CD4-positive, alpha-beta memory T cell (primary cell): ENCODE data around the gene SNTB2. TPM values are rescaled to one million over a fixed set of nuclear protein-coding genes. Genes with fewer than 3 reads are reported as not detected.
"Not testable (repeated sequence)": the region's sequence is repeated elsewhere in the genome, so short reads cannot be mapped to it uniquely, and the experiment has no call there.

Experiments
- CTCF ChIA-PET: fragments of 350-600 bp; sonication (Branson Sonifier 250); formaldehyde crosslinking; loops from one replicate; lab custom pipeline; 2021; ENCODE audit warnings: inconsistent platforms; ENCODE audit not compliant: partially characterized antibody; lab: Charles Lee
- POLR2A ChIA-PET: fragments of 350-600 bp; sonication (Branson Sonifier 250); formaldehyde crosslinking; loops from one replicate; lab custom pipeline; 2021; ENCODE audit not compliant: partially characterized antibody; lab: Charles Lee
- DNase-seq, 5 donors: peaks; one replicate each; pipeline versions ENCODE4 v3.0.0 to v3.0.0-alpha.2; 2020 to 2022; ENCODE audit warnings: mixed read lengths in 1 of 5
- H3K27ac ChIP-seq: one replicate; pipeline ENCODE4 v1.7.0; 2013; ENCODE audit warnings: low read depth, low read length
- H3K27me3 ChIP-seq: 2 replicates; pipeline ENCODE4 v1.7.0; 2013; ENCODE audit warnings: mild to moderate bottlenecking, low read length, moderate library complexity; ENCODE audit not compliant: insufficient read depth
- H3K36me3 ChIP-seq: 2 replicates; pipeline ENCODE4 v1.7.0; 2013; ENCODE audit warnings: mild to moderate bottlenecking, low read length, moderate library complexity; ENCODE audit not compliant: insufficient read depth
- H3K4me1 ChIP-seq: 2 replicates; pipeline ENCODE4 v1.7.0; 2013; ENCODE audit warnings: mild to moderate bottlenecking, low read length, moderate library complexity; ENCODE audit not compliant: insufficient read depth
- H3K4me3 ChIP-seq, 2 donors: one replicate each; pipeline ENCODE4 v1.7.0; 2013; ENCODE audit warnings: low read length in 2 of 2, mild to moderate bottlenecking in 1 of 2
- H3K9me3 ChIP-seq, 2 donors: one replicate each; pipeline ENCODE4 v1.7.0; 2013; ENCODE audit warnings: low read length in 2 of 2, control low read depth in 1 of 2; ENCODE audit not compliant: control insufficient read depth in 1 of 2
- H3K27ac Mint-ChIP-seq, 7 donors: one replicate each; pipeline ENCODE4 v1.8.0; 2020 to 2021; ENCODE audit warnings: mixed read lengths in 7 of 7, mild to moderate bottlenecking in 6 of 7, inconsistent platforms in 3 of 7, moderate library complexity in 3 of 7
- H3K27me3 Mint-ChIP-seq, 2 donors: one replicate each; pipeline ENCODE4 v1.8.0; 2020 to 2021; ENCODE audit warnings: mixed read lengths in 2 of 2
- H3K36me3 Mint-ChIP-seq, 2 donors: one replicate each; pipeline ENCODE4 v1.8.0; 2020 to 2021; ENCODE audit warnings: mixed read lengths in 2 of 2, inconsistent platforms in 1 of 2, mild to moderate bottlenecking in 1 of 2
- H3K4me1 Mint-ChIP-seq, 4 donors: one replicate each; pipeline ENCODE4 v1.8.0; 2020 to 2021; ENCODE audit warnings: mixed read lengths in 4 of 4, mild to moderate bottlenecking in 1 of 4
- H3K4me3 Mint-ChIP-seq, 8 donors: one replicate each; pipeline ENCODE4 v1.8.0; 2020 to 2021; ENCODE audit warnings: mixed read lengths in 8 of 8, mild to moderate bottlenecking in 7 of 8, moderate library complexity in 6 of 8, inconsistent platforms in 3 of 8
- H3K9me3 Mint-ChIP-seq, 8 donors: one replicate each; pipeline ENCODE4 v1.8.0; 2020 to 2021; ENCODE audit warnings: mixed read lengths in 8 of 8, mild to moderate bottlenecking in 5 of 8, inconsistent platforms in 3 of 8, moderate library complexity in 1 of 8
- intact Hi-C: fragments of 100-400 bp; cut with micrococcal nuclease; formaldehyde crosslinking; loops from one replicate; pipeline ENCODE4 v1.15.1; 2023
- polyA plus RNA-seq, 2 donors: library from polyadenylated mRNA; unstranded; fragments of 300-500 nt; fragmentation: Illumina TruSeq; gene quantifications; one replicate each; pipeline ENCODE4 v1.2.3, GENCODE V29; 2021
- total RNA-seq, 2 experiments: library from RNA; stranded (reverse); gene quantifications; one replicate each; pipeline ENCODE4 v1.2.3, GENCODE V29; 2021

Gene SNTB2
- total and polyA plus RNA-seq, 4 experiments from 2014 or later: 4.5 to 21.2 (median 17.3) TPM

DNA sequence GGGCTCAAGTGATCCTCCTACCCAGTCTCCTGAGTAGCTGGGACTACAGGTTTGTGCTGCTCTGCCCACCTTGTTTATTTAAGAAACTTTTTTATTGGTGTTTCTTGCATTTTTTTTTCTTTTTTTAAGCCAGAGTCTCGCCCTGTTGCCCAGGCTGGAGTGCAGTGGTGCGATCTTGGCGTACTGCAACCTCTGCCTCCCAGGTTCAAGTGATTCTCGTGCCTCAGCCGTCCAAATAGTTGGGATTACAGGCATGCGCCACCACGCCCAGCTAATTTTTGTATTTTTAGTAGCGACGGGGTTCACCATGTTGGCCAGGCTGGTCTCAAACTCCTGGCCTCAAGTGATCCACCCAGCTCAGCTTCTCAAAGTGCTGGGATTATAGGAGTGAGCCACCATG, 37.3 kb upstream of the SNTB2 start:
- DNase-seq, H3K27ac ChIP-seq, H3K9me3 Mint-ChIP-seq, H3K27me3 Mint-ChIP-seq, H3K4me1 ChIP-seq, H3K4me3 Mint-ChIP-seq, H3K27me3 ChIP-seq, H3K9me3 ChIP-seq, H3K4me1 Mint-ChIP-seq, H3K4me3 ChIP-seq, H3K27ac Mint-ChIP-seq: not testable (repeated sequence)
- POLR2A ChIA-PET: interaction anchor here (1.0 kb wide), 2 partner anchors 38 to 136 kb away, joined by 4 to 6 read pairs; partner anchors contain the start of gene SNTB2
- intact Hi-C loops: loop anchor here (1.0 to 5.0 kb wide), 2 partner anchors 38 to 138 kb away; partner anchors contain the start of gene SNTB2
- H3K36me3 ChIP-seq: peaks cover 39% of the 10 kb centered on the region
- H3K36me3 Mint-ChIP-seq: peaks cover 24 to 51% of the 10 kb centered on the region in 2 donors
- CTCF ChIA-PET: interaction anchor here (1.0 to 11.2 kb wide), 10 partner anchors 9 to 146 kb away, joined by 3 to 297 read pairs (median 8); partner anchors contain the start of gene SNTB2

DNA sequence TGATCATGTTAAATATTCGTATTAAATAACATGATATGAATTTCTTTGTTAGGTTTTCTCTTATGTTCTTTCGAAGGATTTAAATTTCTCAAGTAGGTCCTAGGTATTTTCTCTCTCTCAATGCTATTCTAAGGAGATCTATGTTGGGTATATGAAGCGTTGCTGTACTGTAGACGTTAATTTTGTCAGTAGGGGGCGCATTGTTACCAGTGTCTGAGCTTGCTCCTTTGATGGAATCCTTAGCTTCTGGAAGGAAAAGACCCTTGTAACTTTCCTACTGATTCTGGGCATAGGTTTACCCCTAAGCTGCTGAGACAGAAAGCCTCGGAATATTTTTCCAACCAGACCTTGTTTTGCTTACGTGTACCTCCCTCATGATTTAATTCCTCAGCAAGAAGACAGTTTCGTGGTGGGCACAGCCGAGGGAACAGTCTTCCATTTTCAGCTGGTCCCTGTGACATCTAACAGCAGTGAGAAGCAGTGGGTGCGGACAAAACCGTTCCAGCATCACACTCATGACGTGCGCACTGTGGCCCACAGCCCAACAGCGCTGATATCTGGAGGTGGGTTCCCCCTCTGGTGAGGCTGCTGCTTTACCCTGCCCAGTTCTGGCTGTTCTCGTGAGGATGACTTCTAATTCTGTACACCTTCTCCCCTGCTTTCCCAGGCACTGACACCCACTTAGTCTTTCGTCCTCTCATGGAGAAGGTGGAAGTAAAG, 36.7 kb upstream of the SNTB2 start:
- peaks cover 0 to 4% (median 3%) of the 10 kb centered on the region in 4 donors for H3K4me1 Mint-ChIP-seq
- H3K36me3 Mint-ChIP-seq: peaks cover 26 to 55% of the 10 kb centered on the region in 2 donors
- no peak overlapping the region for H3K27ac Mint-ChIP-seq

DNA sequence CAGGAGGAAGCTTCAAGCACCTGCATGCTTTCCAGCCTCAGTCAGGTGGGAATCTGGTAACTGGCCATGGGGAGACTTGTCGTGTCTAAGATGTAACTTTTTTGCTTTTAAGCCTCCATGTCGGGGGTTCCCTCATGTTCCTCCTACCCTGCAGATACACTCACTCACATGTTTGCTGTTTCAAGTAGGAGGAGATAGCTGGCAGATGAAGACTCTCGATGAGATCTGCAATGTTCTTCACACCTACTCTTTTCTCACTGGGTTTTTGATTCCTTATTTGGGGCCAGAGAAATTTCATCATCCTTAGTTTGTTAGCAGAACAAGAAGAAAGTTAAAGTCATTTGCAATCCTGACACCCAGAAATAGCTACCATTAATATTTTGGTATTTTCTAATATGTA, 29.8 kb upstream of the SNTB2 start:
- H3K9me3 Mint-ChIP-seq: no peaks in the 10 kb centered on the region
- H3K27me3 ChIP-seq: no peaks in the 10 kb centered on the region
- peak overlapping the region in 1 of 7 donors; percentile 55 for H3K27ac Mint-ChIP-seq
- H3K4me1 ChIP-seq: no peaks in the 10 kb centered on the region
- H3K27me3 Mint-ChIP-seq: no peaks in the 10 kb centered on the region
- no peaks in the 10 kb centered on the region for H3K9me3 ChIP-seq
- intact Hi-C loops: no loop called here
- peaks cover 50 to 66% of the 10 kb centered on the region in 2 donors for H3K36me3 Mint-ChIP-seq
- H3K27ac ChIP-seq: no peak overlapping the region
- no peak for DNase-seq
- H3K4me3 Mint-ChIP-seq: no peak overlapping the region
- H3K4me1 Mint-ChIP-seq: peaks cover 0 to 4% (median under 1%) of the 10 kb centered on the region in 4 donors
- peaks cover 55% of the 10 kb centered on the region for H3K36me3 ChIP-seq
- CTCF ChIA-PET: interaction anchor here (1.0 to 2.6 kb wide), 7 partner anchors 9 to 132 kb away, joined by 4 to 13 read pairs (median 5); partner anchors contain the start of gene SNTB2
- POLR2A ChIA-PET: no interaction called here
- H3K4me3 ChIP-seq: no peak overlapping the region

More for the DNA sequence above, 36.7 kb upstream of the SNTB2 start:
- H3K4me3 ChIP-seq: no peak overlapping the region
- H3K4me3 Mint-ChIP-seq: no peak overlapping the region
- no peaks in the 10 kb centered on the region for H3K9me3 ChIP-seq
- intact Hi-C loops: loop anchor here (1.0 to 5.0 kb wide), 2 partner anchors 37 to 137 kb away; partner anchors contain the start of gene SNTB2
- peaks cover 42% of the 10 kb centered on the region for H3K36me3 ChIP-seq
- ChIA-PET POLR2A (interaction anchor here (0.6 to 1.8 kb wide), 5 partner anchors 18 to 138 kb away, joined by 3 to 8 read pairs (median 4); partner anchors contain the start of genes CHTF8, SNTB2 and UTP4), CTCF (interaction anchor here (0.6 to 11.2 kb wide), 19 partner anchors 9 to 153 kb away, joined by 3 to 297 read pairs (median 5); partner anchors contain the start of gene SNTB2)
- H3K27me3 Mint-ChIP-seq: no peaks in the 10 kb centered on the region
- no peaks in the 10 kb centered on the region for H3K4me1 ChIP-seq
- no peaks in the 10 kb centered on the region for H3K9me3 Mint-ChIP-seq
- no peaks in the 10 kb centered on the region for H3K27me3 ChIP-seq
- peak; percentile 53 to 68 (median 64) for DNase-seq
- no peak overlapping the region for H3K27ac ChIP-seq

DNA sequence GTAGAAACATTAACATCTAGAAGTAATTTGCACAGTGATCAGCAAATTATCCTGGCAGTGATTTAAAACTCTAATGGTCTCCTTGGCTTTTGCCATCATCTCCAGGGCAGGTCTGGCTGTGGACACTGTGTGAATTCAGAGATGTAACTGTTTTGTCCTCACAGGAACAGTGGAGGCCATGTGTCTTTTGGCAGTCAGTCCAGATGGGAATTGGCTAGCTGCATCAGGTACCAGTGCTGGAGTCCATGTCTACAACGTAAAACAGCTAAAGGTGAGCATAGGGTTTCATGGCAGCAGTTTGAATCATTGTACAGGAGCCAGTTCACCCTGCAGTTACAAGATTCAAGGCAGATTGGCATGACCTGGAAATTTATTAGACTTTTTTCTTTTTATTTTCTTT, 26.8 kb upstream of the SNTB2 start:
- H3K27ac ChIP-seq: no peak overlapping the region
- ChIA-PET POLR2A (no interaction called here), CTCF (interaction anchor here (0.7 to 10.1 kb wide), 2 partner anchors 9 to 700 kb away, joined by 3 to 61 read pairs; no protein-coding TSS in a partner anchor)
- H3K36me3 ChIP-seq: peaks cover 52% of the 10 kb centered on the region
- DNase-seq: no peak
- H3K27me3 ChIP-seq: no peaks in the 10 kb centered on the region
- Mint-ChIP-seq H3K4me1 (peaks cover 0 to 5% (median 1%) of the 10 kb centered on the region in 4 donors), H3K27me3 (no peaks in the 10 kb centered on the region), H3K9me3 (no peaks in the 10 kb centered on the region), H3K4me3 (no peak overlapping the region), H3K27ac (peak overlapping the region in 2 of 7 donors; percentile 24 to 51), H3K36me3 (peaks cover 49 to 65% of the 10 kb centered on the region in 2 donors)
- H3K4me1 ChIP-seq: no peaks in the 10 kb centered on the region
- no peak overlapping the region for H3K4me3 ChIP-seq
- intact Hi-C loops: no loop called here
- H3K9me3 ChIP-seq: no peaks in the 10 kb centered on the region

DNA sequence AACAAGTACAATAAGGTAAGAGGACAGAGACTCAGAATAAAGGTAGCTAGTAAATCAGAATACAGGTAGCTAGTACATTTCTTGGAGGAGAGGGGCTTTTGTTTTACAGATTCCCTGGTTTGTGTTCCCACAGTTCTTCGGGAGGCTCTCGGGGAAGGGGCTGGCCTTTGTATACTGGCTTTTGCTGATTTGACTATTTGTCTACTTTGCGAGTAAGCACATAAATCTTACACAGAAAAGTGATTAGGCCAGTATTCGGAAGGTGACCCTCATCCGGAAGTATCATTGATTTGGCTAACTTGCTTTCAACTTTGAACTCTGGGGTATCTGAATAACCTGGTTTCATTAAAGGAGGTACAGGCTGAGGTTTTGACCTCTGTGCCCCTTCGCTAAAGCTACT, 21.4 kb upstream of the SNTB2 start:
- Mint-ChIP-seq H3K4me3 (no peak overlapping the region), H3K27me3 (no peaks in the 10 kb centered on the region), H3K9me3 (no peaks in the 10 kb centered on the region), H3K4me1 (peaks cover 23 to 26% (median 25%) of the 10 kb centered on the region in 4 donors), H3K36me3 (peaks cover 43 to 66% of the 10 kb centered on the region in 2 donors), H3K27ac (peak overlapping the region in 5 of 7 donors; percentile 22 to 85 (median 45))
- peaks cover 45% of the 10 kb centered on the region for H3K36me3 ChIP-seq
- POLR2A ChIA-PET: interaction anchor here (1.2 to 4.4 kb wide), 2 partner anchors 11 to 22 kb away, joined by 3 to 28 read pairs; partner anchors contain the start of gene SNTB2
- H3K4me3 ChIP-seq: no peak overlapping the region
- intact Hi-C loops: no loop called here
- DNase-seq: no peak
- H3K9me3 ChIP-seq: no peaks in the 10 kb centered on the region
- no peaks in the 10 kb centered on the region for H3K27me3 ChIP-seq
- H3K4me1 ChIP-seq: peaks cover 24% of the 10 kb centered on the region
- H3K27ac ChIP-seq: no peak overlapping the region
- CTCF ChIA-PET: interaction anchor here (0.7 to 10.1 kb wide), 5 partner anchors 10 to 120 kb away, joined by 3 to 61 read pairs (median 8); partner anchors contain the start of gene SNTB2

DNA sequence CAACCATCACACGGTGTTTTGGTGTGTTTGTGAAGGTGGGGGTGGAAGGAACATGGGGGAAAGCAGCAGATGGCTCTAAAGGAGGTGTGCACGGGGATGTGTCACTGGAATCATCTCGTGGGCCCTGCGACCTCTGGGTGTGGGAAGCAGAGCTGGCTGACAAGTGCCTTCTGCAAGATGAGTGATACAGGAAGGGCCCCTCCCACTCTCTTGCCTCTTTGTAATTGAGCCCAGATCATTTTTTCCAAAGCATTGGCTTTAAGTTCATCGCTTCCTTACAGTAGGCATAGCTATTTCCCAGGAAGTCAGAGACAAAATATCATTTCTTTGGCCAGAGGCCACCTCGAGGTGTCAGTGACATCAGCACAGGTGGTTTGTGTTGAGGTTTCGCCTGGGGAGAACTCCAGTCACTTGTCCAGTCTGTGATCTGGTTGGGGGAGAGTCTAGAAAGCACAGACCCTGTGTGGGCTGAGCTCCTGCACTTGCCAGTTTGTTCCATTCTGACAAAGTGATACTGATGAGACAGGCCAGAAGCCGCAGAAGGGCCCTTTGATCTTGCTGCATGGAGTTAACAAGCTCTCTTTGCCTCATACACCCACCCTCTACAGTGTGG, 20.6 kb upstream of the SNTB2 start:
- H3K4me1 Mint-ChIP-seq: peaks cover 23 to 26% (median 25%) of the 10 kb centered on the region in 4 donors
- no peaks in the 10 kb centered on the region for H3K9me3 Mint-ChIP-seq
- ChIA-PET CTCF (interaction anchor here (1.0 to 10.1 kb wide), 4 partner anchors 10 to 120 kb away, joined by 3 to 61 read pairs (median 16); partner anchors contain the start of gene SNTB2), POLR2A (interaction anchor here (1.2 to 4.4 kb wide), 2 partner anchors 12 to 21 kb away, joined by 3 to 28 read pairs; partner anchors contain the start of gene SNTB2)
- peak; percentile 17 to 70 (median 23) for DNase-seq
- H3K27ac Mint-ChIP-seq: peak overlapping the region; percentile 45 to 85 (median 76)
- Histone ChIP-seq H3K27ac (peak overlapping the region; percentile 15), H3K36me3 (peaks cover 37% of the 10 kb centered on the region), H3K9me3 (no peaks in the 10 kb centered on the region), H3K4me3 (no peak overlapping the region), H3K27me3 (no peaks in the 10 kb centered on the region), H3K4me1 (peaks cover 24% of the 10 kb centered on the region)
- H3K4me3 Mint-ChIP-seq: peak overlapping the region in 7 of 8 donors; percentile 2 to 63 (median 16)
- H3K27me3 Mint-ChIP-seq: no peaks in the 10 kb centered on the region
- intact Hi-C loops: no loop called here
- peaks cover 37 to 60% of the 10 kb centered on the region in 2 donors for H3K36me3 Mint-ChIP-seq
